GM18526 (cell line): ENCODE measurements around the gene PSMA3.

Experiments used
- POLR2A ChIP-seq: IDR thresholded peaks from 3 replicates; pipeline ENCODE4 v1.6.1; 2011; ENCODE audit not compliant: insufficient read length; ENCODE audit errors: extremely low read depth

PSMA3 gene

DNA sequence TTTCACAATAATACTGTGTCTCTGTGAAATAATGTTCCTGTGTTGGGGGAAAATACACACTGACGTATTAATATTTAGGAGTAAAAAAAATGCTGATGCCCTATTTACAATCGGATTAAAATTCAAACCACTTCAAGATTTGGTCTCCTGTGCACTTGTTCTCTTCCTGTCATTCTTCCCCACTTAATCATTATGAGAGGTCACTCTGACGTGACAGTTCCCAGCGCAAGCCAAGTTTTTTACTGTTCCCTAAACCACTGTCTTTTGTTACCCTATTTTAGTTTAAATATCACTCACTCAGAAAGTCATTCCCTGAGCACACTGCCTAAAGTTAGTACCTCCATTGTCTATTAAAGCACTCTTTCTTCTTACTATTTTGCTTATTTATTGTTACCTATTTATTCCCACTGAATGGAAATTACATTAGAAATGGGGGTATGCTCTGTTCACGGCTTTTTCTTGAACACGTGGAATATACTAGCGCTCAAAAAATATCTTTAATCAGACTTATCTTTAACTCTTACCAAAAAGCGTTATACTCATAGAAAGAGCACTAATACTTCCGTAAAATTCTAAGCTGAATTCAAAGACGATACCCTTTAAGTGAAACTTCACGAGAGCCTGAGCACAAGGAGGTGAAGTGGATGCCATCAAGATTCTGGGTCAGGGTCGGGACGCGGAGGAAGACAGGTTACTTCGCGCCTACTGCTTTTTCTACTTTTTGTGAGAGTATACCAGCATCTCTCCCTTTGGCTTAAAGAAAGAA, 670 bp upstream of the PSMA3 start:
- no peak for TF ChIP-seq POLR2A

DNA sequence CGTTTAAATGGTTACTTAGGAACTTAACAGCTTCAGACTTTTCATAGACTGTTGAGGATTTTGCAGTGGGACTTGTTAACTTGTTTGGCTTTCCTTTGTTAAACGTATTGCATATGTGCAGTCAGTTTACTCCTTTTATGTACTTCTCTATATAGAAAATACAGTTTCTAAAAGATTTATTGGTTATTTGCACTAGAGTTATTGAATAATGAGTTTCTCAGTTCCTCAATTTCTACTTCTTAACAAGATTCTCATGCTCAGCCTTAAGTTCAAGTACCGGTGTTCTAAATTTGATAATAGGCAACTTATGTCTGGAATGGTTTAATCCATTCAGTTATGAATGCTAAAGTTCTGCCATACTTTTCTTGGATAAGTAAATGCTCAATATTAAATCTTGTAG, 919 bp downstream of the PSMA3 start:
- TF ChIP-seq POLR2A: no peak

DNA sequence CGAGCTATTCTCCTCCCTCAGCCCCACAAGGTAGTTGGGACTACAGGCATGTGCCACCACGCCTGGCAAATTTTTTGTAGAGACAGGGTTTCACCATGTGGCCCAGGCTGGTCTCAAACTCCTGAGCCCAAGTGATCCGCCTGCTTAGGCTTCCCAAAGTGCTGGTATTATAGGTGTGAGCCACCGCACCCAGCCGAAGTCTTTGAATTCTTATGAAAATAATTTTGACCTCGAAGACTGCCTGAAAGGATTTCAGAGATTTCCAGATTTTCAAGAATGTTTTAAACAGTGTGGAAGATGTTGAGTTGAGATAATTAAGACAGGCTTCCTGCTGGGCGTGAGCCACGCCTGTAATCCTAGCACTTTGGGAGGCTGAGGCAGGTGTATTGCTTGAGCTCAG, 5.0 kb downstream of the PSMA3 start:
- no peak for TF ChIP-seq POLR2A

GRCh38 chr14:58258156-58258555, 13.5 kb downstream of the PSMA3 start:
- TF ChIP-seq POLR2A: no peak

- no peak for TF ChIP-seq POLR2A
These were observed 20.8 kb downstream of the PSMA3 start for GRCh38 chr14:58265401-58265800.

DNA sequence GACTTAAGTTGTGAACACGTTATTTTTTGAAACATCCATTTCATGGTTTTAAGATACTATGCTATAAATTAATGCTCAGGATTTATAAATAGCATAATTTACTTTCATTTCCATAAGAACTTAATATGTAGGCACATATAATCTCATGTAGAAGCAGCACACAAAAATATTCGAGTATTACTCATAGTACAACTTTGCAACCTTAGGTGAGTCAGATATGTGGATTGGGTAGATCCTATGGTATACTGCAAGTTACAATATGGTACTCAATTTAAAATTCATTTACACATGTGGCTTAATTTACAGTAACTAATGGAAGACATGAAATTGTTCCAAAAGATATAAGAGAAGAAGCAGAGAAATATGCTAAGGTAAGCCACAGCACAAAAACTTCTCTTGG, 26.0 kb downstream of the PSMA3 start:
- no peak for TF ChIP-seq POLR2A

DNA sequence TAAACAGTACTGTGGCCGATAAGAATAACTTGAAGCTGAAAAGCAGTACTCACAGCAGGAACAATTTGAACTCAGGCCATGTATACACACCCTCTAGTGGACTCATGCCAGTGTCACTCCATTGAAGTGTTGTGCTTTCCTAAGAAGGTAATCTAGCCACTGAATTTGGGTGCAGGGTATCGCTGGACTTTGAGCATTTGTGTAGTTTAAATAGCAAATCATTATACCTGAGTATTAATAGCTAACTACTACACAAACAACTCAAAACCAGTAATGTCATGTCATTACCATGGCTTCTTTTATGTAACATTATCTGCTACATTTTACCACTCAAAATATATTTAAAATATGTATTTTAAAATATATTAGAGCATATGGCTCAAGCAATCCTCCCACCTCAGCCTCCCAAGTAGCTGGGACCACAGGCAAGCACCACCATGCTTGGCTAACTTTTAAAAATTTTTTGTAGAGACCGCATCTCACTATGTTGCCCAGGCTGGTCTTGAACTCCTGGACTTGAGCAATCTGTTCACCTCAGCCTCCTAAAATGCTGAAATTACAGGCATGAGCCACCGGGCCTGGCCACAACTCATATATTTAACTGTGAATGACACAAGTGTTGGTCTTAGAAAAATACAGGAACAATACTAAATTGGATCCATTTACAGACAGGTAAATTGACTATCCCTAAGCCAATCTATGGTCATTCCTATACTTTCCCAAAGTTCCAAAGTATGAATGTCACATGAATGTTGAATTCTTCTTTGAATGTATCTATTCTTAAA, 28.1 kb downstream of the PSMA3 start:
- TF ChIP-seq POLR2A: no peak

- no peak for TF ChIP-seq POLR2A
These were observed 30.2 kb downstream of the PSMA3 start for GRCh38 chr14:58274881-58275280.

DNA sequence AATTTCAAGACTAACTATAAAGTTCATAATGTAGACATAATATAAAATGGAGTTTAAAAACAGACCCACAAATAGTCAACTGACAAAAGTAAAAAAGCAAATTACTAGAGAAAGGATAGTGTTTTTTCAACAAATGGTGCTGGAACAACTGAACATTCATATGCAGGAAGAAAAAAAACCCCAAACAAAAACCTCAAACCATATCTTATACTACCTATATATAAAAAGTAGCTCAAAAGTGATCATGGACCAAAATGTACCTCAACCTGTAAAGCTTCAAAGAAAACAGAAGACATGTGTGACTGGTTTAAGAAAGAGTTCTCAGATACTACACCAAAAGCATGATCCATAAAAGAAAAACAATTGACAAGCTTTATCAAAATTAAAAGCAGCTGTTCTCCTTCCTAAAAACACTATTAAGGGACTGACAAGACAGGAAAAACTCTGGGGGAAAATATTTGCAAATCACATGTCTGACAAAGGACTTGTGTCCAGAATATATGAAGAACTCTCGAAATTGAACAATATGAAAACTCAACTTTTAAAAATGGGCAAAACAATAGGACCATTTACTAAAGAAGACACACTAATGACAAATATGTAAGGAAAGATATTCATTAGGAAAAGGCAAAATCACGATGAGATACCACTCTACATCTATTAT, 31.0 kb downstream of the PSMA3 start:
- no peak for TF ChIP-seq POLR2A

DNA sequence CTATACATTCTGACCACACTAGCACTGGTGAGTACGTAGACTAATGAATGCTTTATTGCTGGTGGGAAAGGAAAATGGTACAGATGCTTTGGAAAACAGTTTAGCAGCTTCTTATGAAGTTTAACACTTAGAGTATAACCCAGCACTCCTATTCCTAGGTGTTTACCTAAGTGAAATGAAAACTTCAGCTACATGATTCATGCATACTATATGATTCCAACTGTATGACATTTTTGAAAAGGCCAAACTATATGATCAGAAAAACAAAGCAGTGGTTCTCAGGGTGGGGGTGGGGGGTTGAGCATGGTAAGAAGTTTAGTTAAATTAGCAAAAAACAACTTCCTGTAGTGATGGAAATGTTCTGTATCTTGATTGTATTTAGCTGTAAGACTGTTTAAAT, 31.6 kb downstream of the PSMA3 start:
- TF ChIP-seq POLR2A: no peak

GRCh38 chr14:58278177-58278576, 33.5 kb downstream of the PSMA3 start:
- TF ChIP-seq POLR2A: no peak

DNA sequence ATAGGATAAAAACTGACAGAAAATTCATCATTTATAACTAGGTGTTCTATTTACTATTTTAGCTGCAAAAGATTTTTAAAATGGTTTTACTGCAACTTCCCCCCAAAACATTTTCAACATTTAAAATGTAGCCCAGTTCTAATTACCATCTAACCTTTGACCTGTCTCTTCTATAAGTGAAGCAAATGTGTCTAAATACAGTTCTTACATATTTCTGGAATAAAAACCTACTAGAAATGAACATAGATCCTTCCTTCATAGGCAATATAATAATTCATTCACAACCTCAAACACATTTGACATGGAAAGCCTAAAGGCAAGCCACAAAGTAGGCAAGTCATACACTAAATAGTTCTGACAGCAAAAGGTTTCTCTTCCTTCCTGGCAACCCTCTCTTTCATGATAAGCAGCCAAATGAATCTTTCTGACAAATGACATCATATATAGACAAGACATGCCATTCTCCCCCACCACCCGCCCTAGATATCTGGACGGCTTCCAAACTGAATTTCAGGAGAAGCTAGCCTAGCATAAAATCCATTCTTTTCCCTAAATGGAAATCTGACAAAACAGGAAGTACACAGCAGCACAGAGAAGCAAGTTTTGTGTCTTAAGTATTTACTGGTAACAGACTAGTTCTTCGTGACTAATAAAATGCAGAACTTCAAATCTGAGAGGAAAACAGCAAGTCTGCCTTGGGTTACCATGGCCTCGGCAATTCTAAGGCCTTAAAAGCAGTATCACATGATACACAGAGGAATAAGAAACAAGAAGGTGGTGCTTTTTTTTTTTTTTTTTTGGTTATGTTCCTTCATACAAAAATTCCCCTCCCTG, 36.5 kb downstream of the PSMA3 start:
- TF ChIP-seq POLR2A: no peak

- no peak for TF ChIP-seq POLR2A
These were observed 37.3 kb downstream of the PSMA3 start for GRCh38 chr14:58281969-58282368.

- TF ChIP-seq POLR2A: no peak
These were observed 38.4 kb downstream of the PSMA3 start for GRCh38 chr14:58282925-58283593.

DNA sequence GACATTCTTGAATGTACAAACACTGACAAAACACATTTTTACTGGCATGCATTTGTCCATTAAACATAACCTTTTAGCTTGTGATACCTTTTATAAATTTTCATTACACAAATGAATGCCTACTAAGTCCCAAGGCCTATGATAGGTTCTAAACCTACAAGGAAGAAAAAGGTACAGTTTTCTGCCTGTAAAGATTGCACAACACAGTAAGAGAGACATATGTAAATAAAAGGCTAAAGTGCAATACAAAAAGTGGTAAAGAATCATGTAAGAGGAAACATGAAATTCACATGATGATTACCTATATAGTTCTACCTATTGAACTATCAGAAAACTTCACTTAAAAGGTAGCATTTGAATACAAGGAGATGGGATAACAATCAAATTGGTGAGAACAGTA, 39.1 kb downstream of the PSMA3 start:
- TF ChIP-seq POLR2A: no peak

- no peak for TF ChIP-seq POLR2A
These were observed 40.5 kb downstream of the PSMA3 start for GRCh38 chr14:58285132-58285531.
